NB4 (cell line): ENCODE results near the gene VENTX.
A peak's percentile ranks its signal among the peaks of the same experiment; 100 is the strongest.

Experiments
- DNase-seq: peaks from one replicate; pipeline ENCODE4 v3.0.0; 2010; ENCODE audit warnings: low read depth
- H3K4me3 ChIP-seq: one replicate; pipeline ENCODE4 v1.5.1; 2011; ENCODE audit warnings: mild to moderate bottlenecking, low read depth, low read length, moderate library complexity
- MAX ChIP-seq: IDR thresholded peaks from 2 replicates; pipeline ENCODE4 v1.6.1; 2011; ENCODE audit warnings: low read depth, low read length
- MYC ChIP-seq: IDR thresholded peaks from 2 replicates; pipeline ENCODE4 v1.6.1; 2011; ENCODE audit warnings: low read depth, low read length
- POLR2A ChIP-seq: IDR thresholded peaks from 2 replicates; pipeline ENCODE4 v1.6.1; 2011; ENCODE audit warnings: mild to moderate bottlenecking; ENCODE audit not compliant: insufficient read length; ENCODE audit errors: extremely low read depth
- TF ChIP-seq, protein P1 (sequence below): IDR thresholded peaks from one replicate; pipeline ENCODE4 v1.5.1; 2012; ENCODE audit warnings: low read depth, low read length

Gene VENTX

GRCh38 chr10:133241501-133242205 is 4.0 kb downstream of the VENTX start:
- no peak for DNase-seq
- no peak overlapping the region for H3K4me3 ChIP-seq
- TF ChIP-seq, protein P1, sequence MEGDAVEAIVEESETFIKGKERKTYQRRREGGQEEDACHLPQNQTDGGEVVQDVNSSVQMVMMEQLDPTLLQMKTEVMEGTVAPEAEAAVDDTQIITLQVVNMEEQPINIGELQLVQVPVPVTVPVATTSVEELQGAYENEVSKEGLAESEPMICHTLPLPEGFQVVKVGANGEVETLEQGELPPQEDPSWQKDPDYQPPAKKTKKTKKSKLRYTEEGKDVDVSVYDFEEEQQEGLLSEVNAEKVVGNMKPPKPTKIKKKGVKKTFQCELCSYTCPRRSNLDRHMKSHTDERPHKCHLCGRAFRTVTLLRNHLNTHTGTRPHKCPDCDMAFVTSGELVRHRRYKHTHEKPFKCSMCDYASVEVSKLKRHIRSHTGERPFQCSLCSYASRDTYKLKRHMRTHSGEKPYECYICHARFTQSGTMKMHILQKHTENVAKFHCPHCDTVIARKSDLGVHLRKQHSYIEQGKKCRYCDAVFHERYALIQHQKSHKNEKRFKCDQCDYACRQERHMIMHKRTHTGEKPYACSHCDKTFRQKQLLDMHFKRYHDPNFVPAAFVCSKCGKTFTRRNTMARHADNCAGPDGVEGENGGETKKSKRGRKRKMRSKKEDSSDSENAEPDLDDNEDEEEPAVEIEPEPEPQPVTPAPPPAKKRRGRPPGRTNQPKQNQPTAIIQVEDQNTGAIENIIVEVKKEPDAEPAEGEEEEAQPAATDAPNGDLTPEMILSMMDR: no peak
- TF ChIP-seq MAX (no peak), MYC (no peak), POLR2A (no peak)

- H3K4me3 ChIP-seq: no peak overlapping the region
- TF ChIP-seq MYC: no peak
- TF ChIP-seq POLR2A: no peak
- TF ChIP-seq, protein P1: no peak
- no peak for TF ChIP-seq MAX
- no peak for DNase-seq
Observed at GRCh38 chr10:133242611-133243356, 5.1 kb downstream of the VENTX start.

- no peak overlapping the region for H3K4me3 ChIP-seq
- no peak for DNase-seq
- TF ChIP-seq POLR2A (no peak), MYC (no peak)
Observed at GRCh38 chr10:133243593-133243992, 5.9 kb downstream of the VENTX start.

- H3K4me3 ChIP-seq: no peak overlapping the region
- TF ChIP-seq MYC (peak; percentile 71), MAX (peak; percentile 66)
- TF ChIP-seq, protein P1: no peak
- peak; percentile 93 for DNase-seq
Observed at GRCh38 chr10:133245439-133246235, 8.0 kb downstream of the VENTX start.

DNA sequence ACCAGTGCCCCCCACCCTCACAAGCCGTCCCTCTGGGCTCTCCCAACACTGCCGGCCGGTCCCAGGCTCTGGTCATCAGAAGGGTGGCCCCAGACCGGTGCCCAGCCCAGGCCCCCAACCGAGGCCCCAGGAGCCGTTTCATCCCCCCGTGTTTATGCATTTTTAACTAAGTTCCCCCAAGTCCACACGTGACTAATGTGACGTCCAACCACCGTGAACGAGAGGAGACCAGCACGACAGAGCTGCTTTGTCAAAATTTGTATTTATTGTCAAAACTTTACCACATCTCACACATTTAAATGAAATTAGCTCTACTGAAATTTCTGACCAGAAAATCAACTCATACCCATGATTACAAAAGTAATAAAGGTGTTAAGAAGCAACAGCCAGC is 8.6 kb downstream of the VENTX start:
- TF ChIP-seq MYC (no peak), POLR2A (no peak), MAX (no peak)
- TF ChIP-seq, protein P1: no peak

More for the DNA sequence above, 8.6 kb downstream of the VENTX start:
- no peak overlapping the region for H3K4me3 ChIP-seq
- DNase-seq: no peak
